K562 (cell line): ENCODE measurements around the gene IBA57. TPM values are rescaled to one million over a fixed set of nuclear protein-coding genes. Genes with fewer than 3 reads are reported as not detected.
A peak's percentile ranks its signal among the peaks of the same experiment; 100 is the strongest.

Experiments
- ATF7 ChIP-seq: fragments of 450-650 bp; IDR thresholded peaks from 2 replicates; pipeline ENCODE4 v1.7.1; 2014; ENCODE audit warnings: mild to moderate bottlenecking, moderate library complexity
- CBFA2T2 ChIP-seq: fragments of 450-650 bp; conservative IDR thresholded peaks from 2 replicates; pipeline ENCODE4 v1.6.1; 2017; ENCODE audit warnings: mild to moderate bottlenecking
- CEBPG ChIP-seq, 3 experiments: fragments of 200-800 bp in 1 of 3; sonication (Bioruptor generic) in 1 of 3; sonication (generic) in 1 of 3; formaldehyde crosslinking in 1 of 3; IDR thresholded peaks in 2 of 3; conservative IDR thresholded peaks in 1 of 3; 2 replicates each; pipeline versions ENCODE4 v1.6.1 to v1.8.0; 2016 to 2022; ENCODE audit warnings: missing compliant biosample characterization in 2 of 3, missing genetic modification characterization in 2 of 3, mild to moderate bottlenecking in 1 of 3, missing genetic modification reagents in 1 of 3
- CHCHD3 ChIP-seq: fragments of 250-450 bp; sonication (Bioruptor Pico); IDR thresholded peaks from 2 replicates; pipeline ENCODE4 v2.1.2; 2022; ENCODE audit warnings: mild to moderate bottlenecking
- EP400 ChIP-seq: fragments of 450-650 bp; IDR thresholded peaks from 2 replicates; pipeline ENCODE4 v1.6.1; 2017; ENCODE audit warnings: antibody characterized with exemption, mild to moderate bottlenecking, moderate library complexity
- LEF1 ChIP-seq: fragments of 450-650 bp; IDR thresholded peaks from 2 replicates; pipeline ENCODE4 v1.6.1; 2016; ENCODE audit warnings: mild to moderate bottlenecking
- MAZ ChIP-seq, 2 experiments: fragments of 450-650 bp in 1 of 2; sonication (generic) in 1 of 2; formaldehyde crosslinking; IDR thresholded peaks in 1 of 2; conservative IDR thresholded peaks in 1 of 2; 2 replicates each; pipeline versions ENCODE4 v1.4.0 to v1.5.0; 2020; ENCODE audit warnings: mild to moderate bottlenecking in 1 of 2, missing genetic modification reagents in 1 of 2
- MTA3 ChIP-seq: fragments of 450-650 bp; formaldehyde crosslinking; IDR thresholded peaks from 2 replicates; pipeline ENCODE4 v1.6.1; 2017; ENCODE audit warnings: mild to moderate bottlenecking, borderline replicate concordance
- NBN ChIP-seq: fragments of 450-650 bp; IDR thresholded peaks from 2 replicates; pipeline ENCODE4 v1.6.1; 2016; ENCODE audit warnings: low read depth, mild to moderate bottlenecking
- NCOA1 ChIP-seq: fragments of 450-650 bp; IDR thresholded peaks from 2 replicates; pipeline ENCODE4 v1.6.1; 2016; ENCODE audit warnings: low read depth
- NR2C1 ChIP-seq, 2 experiments: fragments of 450-650 bp; IDR thresholded peaks; 2 replicates each; pipeline ENCODE4 v1.6.1; 2017; ENCODE audit warnings: mild to moderate bottlenecking in 2 of 2, antibody characterized with exemption in 1 of 2, inconsistent platforms in 1 of 2, missing compliant biosample characterization in 1 of 2, missing genetic modification characterization in 1 of 2
- PHF21A ChIP-seq: fragments of 450-650 bp; IDR thresholded peaks from 2 replicates; pipeline ENCODE4 v1.6.1; 2017; ENCODE audit warnings: low read depth, borderline replicate concordance
- RBM25 ChIP-seq: fragments of 200-400 bp; formaldehyde crosslinking; IDR thresholded peaks from 2 replicates; pipeline ENCODE4 v1.6.1; 2018; ENCODE audit warnings: low read length, low read depth, moderate library complexity; ENCODE audit not compliant: severe bottlenecking
- RFX5 ChIP-seq: IDR thresholded peaks from 2 replicates; pipeline ENCODE4 v1.6.1; 2011; ENCODE audit warnings: low read depth, mild to moderate bottlenecking, improper control_type of control experiment, low read length
- SMAD4 ChIP-seq: fragments of 250-450 bp; sonication (Bioruptor Pico); conservative IDR thresholded peaks from 2 replicates; pipeline ENCODE4 v1.8.0; 2021; ENCODE audit warnings: inconsistent platforms, mild to moderate bottlenecking, moderate library complexity
- SMARCA4 ChIP-seq: fragments of 450-650 bp; IDR thresholded peaks from 2 replicates; pipeline ENCODE4 v1.6.1; 2016
- TEAD4 ChIP-seq, 2 experiments: sonication (generic) in 1 of 2; formaldehyde crosslinking in 1 of 2; IDR thresholded peaks; 2 replicates each; pipeline versions ENCODE4 v1.6.1 to v1.8.0; 2012 to 2022; ENCODE audit warnings: borderline replicate concordance in 1 of 2, inconsistent platforms in 1 of 2, low read length in 1 of 2, mild to moderate bottlenecking in 1 of 2, missing genetic modification reagents in 1 of 2
- ZBTB40 ChIP-seq, 2 experiments: fragments of 450-650 bp in 1 of 2; sonication (generic) in 1 of 2; formaldehyde crosslinking in 1 of 2; IDR thresholded peaks; 2 replicates each; pipeline versions ENCODE4 v1.7.1 to v1.9.0; 2016 to 2022; ENCODE audit warnings: inconsistent platforms in 1 of 2, mild to moderate bottlenecking in 1 of 2, missing genetic modification reagents in 1 of 2
- ZNF212 ChIP-seq: fragments of 450-650 bp; formaldehyde crosslinking; IDR thresholded peaks from 2 replicates; pipeline ENCODE4 v1.4.0; 2020; ENCODE audit warnings: mild to moderate bottlenecking
- ZSCAN29 ChIP-seq: fragments of 450-650 bp; IDR thresholded peaks from 2 replicates; pipeline ENCODE4 v1.6.1; 2017
- polyA plus RNA-seq, 8 experiments: library from polyadenylated mRNA; depleted of rRNA in 4 of 8; stranded (reverse) in 5 of 8; unstranded in 3 of 8; fragments of >200 nt; fragmentation: Nextera tagmentation in 2 of 8; fragmentation: Illumina TruSeq in 1 of 8; extraction: Ambion mirVana in 2 of 8; extraction: Trizol in 1 of 8; gene quantifications; 2 replicates each; pipeline versions ENCODE4 v1.2.1 to v1.2.3, GENCODE V29; 2011 to 2014; ENCODE audit warnings: inconsistent platforms in 1 of 8, missing spikeins in 1 of 8
- total RNA-seq, 7 experiments: library from RNA; depleted of rRNA in 6 of 7; stranded (reverse); fragments of >200 nt in 6 of 7; fragmentation: Illumina TruSeq in 2 of 7; extraction: Trizol in 2 of 7; gene quantifications; 2 replicates each; pipeline versions ENCODE4 v1.2.1 to v1.2.3, GENCODE V29; 2011 to 2021; ENCODE audit warnings: low replicate concordance in 1 of 7

Gene IBA57
- total and polyA plus RNA-seq, 9 of the 15 experiments (the other 6 are each of a cell fraction or from before 2014, with no cell fraction given): 0.77 to 15.5 (median 2.7) TPM

GRCh38 chr1:228198977-228199590 lies 33.5 kb downstream of the IBA57 start (continued):
- no peak for TF ChIP-seq SMAD4 (CRISPR knock-in tag)
- TF ChIP-seq NR2C1 (IDR thresholded peaks at IDR 0.05): peak; percentile 8; the same call in 1 of the 2 replicates
- no peak for TF ChIP-seq NR2C1 (tag; IDR thresholded peaks at IDR 0.05)
- peak; percentile 89 for TF ChIP-seq MTA3
- TF ChIP-seq RFX5: no peak
- no peak for TF ChIP-seq CHCHD3 (CRISPR knock-in tag)
- peak; percentile 26; the same call in 1 of the 2 replicates for TF ChIP-seq NCOA1
- no peak for TF ChIP-seq ZNF212 (CRISPR knock-in tag)
- peak; percentile 63; the same call in 1 of the 2 replicates for TF ChIP-seq LEF1
- no peak for TF ChIP-seq ZSCAN29
- 0 out of 2 replicates have a peak, but pooled peaks have one; percentile 32 for TF ChIP-seq SMARCA4
- TF ChIP-seq CEBPG (CRISPR knock-in tag; IDR thresholded peaks at IDR 0.05): no peak
- no peak for TF ChIP-seq CEBPG (tag; conservative IDR thresholded peaks at IDR 0.05 in 1 of 2, IDR thresholded peaks at IDR 0.05 in 1 of 2)
- peak; percentile 96 for TF ChIP-seq NBN
- TF ChIP-seq ATF7: peak; percentile 47
- TF ChIP-seq PHF21A: no peak
- peak; percentile 3 for TF ChIP-seq RBM25
- TF ChIP-seq EP400: peak; percentile 44; the same call in 1 of the 2 replicates
- 0 out of 4 replicates have a peak, but pooled peaks of 1 of the 2 experiments have one; percentile 52 for TF ChIP-seq MAZ (CRISPR knock-in tag; conservative IDR thresholded peaks at IDR 0.05 in 1 of 2, IDR thresholded peaks at IDR 0.05 in 1 of 2)
- 0 out of 2 replicates have a peak, but pooled peaks have one; percentile 30 for TF ChIP-seq ZBTB40 (IDR thresholded peaks at IDR 0.05)
- TF ChIP-seq ZBTB40 (CRISPR knock-in tag; IDR thresholded peaks at IDR 0.05): no peak
- TF ChIP-seq CBFA2T2: no peak
- peak; percentile 45; the same call in 1 of the 2 replicates for TF ChIP-seq TEAD4 (IDR thresholded peaks at IDR 0.05; ENCODE audit: low read length)
- TF ChIP-seq TEAD4 (CRISPR knock-in tag; IDR thresholded peaks at IDR 0.05; ENCODE audit: borderline replicate concordance): no peak
